H1 (cell line): ENCODE data around the gene USP10. TPM values are rescaled to one million over a fixed set of nuclear protein-coding genes. Genes with fewer than 3 reads are reported as not detected.

Experiments
- CTCF ChIA-PET: fragments of 300-600 bp; sonication (Branson Sonifier 250); formaldehyde crosslinking; loops from one replicate; lab custom pipeline; 2021; ENCODE audit not compliant: partially characterized antibody; lab: Charles Lee
- POLR2A ChIA-PET: fragments of 300-600 bp; sonication (Branson Sonifier 250); formaldehyde crosslinking; loops from one replicate; lab custom pipeline; 2021; ENCODE audit warnings: inconsistent platforms; ENCODE audit not compliant: partially characterized antibody; lab: Charles Lee
- DNase-seq, 2 experiments: peaks; one replicate each; pipeline versions ENCODE4 v3.0.0 to v3.0.0-alpha.2; 2010 to 2022; ENCODE audit warnings: low spot score in 2 of 2, low read depth in 1 of 2, mixed read lengths in 1 of 2
- FAIRE-seq: peaks from 2 replicates; lab custom pipeline; 2011; peaks lifted over from hg19 to GRCh38; lab: Jason Lieb, UNC
- H2AFZ ChIP-seq: 2 replicates; pipeline ENCODE4 v1.8.1; 2012; ENCODE audit warnings: low read length, inconsistent platforms
- H2AK5ac ChIP-seq: 2 replicates; pipeline ENCODE4 v1.6.1; 2013; ENCODE audit warnings: low read depth, low read length
- H2BK120ac ChIP-seq: replicated peaks from 2 replicates; pipeline ENCODE3; 2013; ENCODE audit warnings: low read depth, low read length, inconsistent platforms
- H2BK12ac ChIP-seq: 2 replicates; pipeline ENCODE4 v1.6.1; 2013; ENCODE audit warnings: low read depth, low read length
- H2BK15ac ChIP-seq: 2 replicates; pipeline ENCODE4 v1.6.1; 2013; ENCODE audit warnings: low read length
- H2BK20ac ChIP-seq: 2 replicates; pipeline ENCODE4 v1.6.1; 2013; ENCODE audit warnings: low read length
- H2BK5ac ChIP-seq: 2 replicates; pipeline ENCODE4 v1.6.1; 2013; ENCODE audit warnings: low read depth, low read length
- H3K14ac ChIP-seq: 2 replicates; pipeline ENCODE4 v1.6.1; 2013; ENCODE audit warnings: inconsistent platforms; ENCODE audit not compliant: insufficient read length
- H3K18ac ChIP-seq: 2 replicates; pipeline ENCODE4 v1.6.1; 2013; ENCODE audit warnings: low read length; ENCODE audit errors: extremely low read depth
- H3K23ac ChIP-seq: 2 replicates; pipeline ENCODE4 v1.6.1; 2013; ENCODE audit warnings: inconsistent platforms; ENCODE audit not compliant: insufficient read length
- H3K23me2 ChIP-seq: 2 replicates; pipeline ENCODE4 v1.6.1; 2013; ENCODE audit warnings: low read depth, low read length
- H3K27ac ChIP-seq: 2 replicates; pipeline ENCODE4 v1.6.1; 2011; ENCODE audit warnings: low read depth, low read length, inconsistent platforms
- H3K27me3 ChIP-seq, 4 experiments: replicated peaks in 1 of 4; 1 replicate in 1 of 4; 2 replicates in 3 of 4; pipeline versions ENCODE4 v1.6.1 to v1.8.1; 2011 to 2013; ENCODE audit warnings: low read length in 3 of 4, mild to moderate bottlenecking in 3 of 4, inconsistent platforms in 2 of 4, mixed read lengths in 2 of 4, moderate library complexity in 1 of 4; ENCODE audit not compliant: control insufficient read depth in 3 of 4, insufficient read depth in 3 of 4; ENCODE audit errors: extremely low read depth in 1 of 4
- H3K36me3 ChIP-seq, 4 experiments: 2 replicates each; pipeline versions ENCODE4 v1.6.1 to v1.8.1; 2011 to 2013; ENCODE audit warnings: mild to moderate bottlenecking in 4 of 4, low read length in 3 of 4, moderate library complexity in 2 of 4, control low read depth in 1 of 4, inconsistent platforms in 1 of 4; ENCODE audit not compliant: insufficient read depth in 4 of 4, control insufficient read depth in 2 of 4
- H3K4ac ChIP-seq: replicated peaks from 2 replicates; pipeline ENCODE3; 2013; ENCODE audit warnings: low read length, low read depth, mixed read lengths, inconsistent platforms; ENCODE audit not compliant: insufficient read length
- H3K4me1 ChIP-seq, 4 experiments: replicated peaks in 1 of 4; 1 replicate in 1 of 4; 2 replicates in 3 of 4; pipeline versions ENCODE4 v1.6.1 to v1.8.1; 2011 to 2013; ENCODE audit warnings: low read length in 3 of 4, inconsistent platforms in 2 of 4, mixed read lengths in 1 of 4; ENCODE audit not compliant: insufficient read depth in 4 of 4, control insufficient read depth in 3 of 4
- H3K4me2 ChIP-seq, 2 experiments: 2 replicates each; pipeline versions ENCODE4 v1.6.1 to v1.8.1; 2011 to 2013; ENCODE audit warnings: low read depth in 2 of 2, low read length in 2 of 2, control low read depth in 1 of 2, inconsistent platforms in 1 of 2, mild to moderate bottlenecking in 1 of 2; ENCODE audit not compliant: insufficient read depth in 1 of 2
- H3K4me3 ChIP-seq, 4 experiments: fragments of 200-600, 300-600 bp in 1 of 4; sonication (generic), shearing (Covaris generic), sonication (Bioruptor Twin) in 1 of 4; 2 replicates each; pipeline versions ENCODE4 v1.5.1 to v1.8.1; 2011 to 2016; ENCODE audit warnings: low read length in 4 of 4, low read depth in 3 of 4, control low read depth in 2 of 4, inconsistent platforms in 2 of 4, mild to moderate bottlenecking in 2 of 4, mixed read lengths in 1 of 4, moderate library complexity in 1 of 4; ENCODE audit not compliant: insufficient read depth in 2 of 4; ENCODE audit errors: extremely low read depth in 1 of 4
- H3K56ac ChIP-seq: replicated peaks from 2 replicates; pipeline ENCODE3; 2013; ENCODE audit warnings: low read depth, mild to moderate bottlenecking, mixed read lengths, low read length, inconsistent platforms; ENCODE audit not compliant: insufficient read length
- H3K79me1 ChIP-seq: 2 replicates; pipeline ENCODE4 v1.6.1; 2013; ENCODE audit warnings: low read depth, low read length, control low read depth
- H3K79me2 ChIP-seq, 2 experiments: 2 replicates each; pipeline versions ENCODE4 v1.6.1 to v1.8.1; 2012 to 2013; ENCODE audit warnings: low read length in 2 of 2, mild to moderate bottlenecking in 2 of 2, inconsistent platforms in 1 of 2; ENCODE audit not compliant: insufficient read depth in 2 of 2, control insufficient read depth in 1 of 2
- H3K9ac ChIP-seq, 4 experiments: replicated peaks in 1 of 4; 1 replicate in 1 of 4; 2 replicates in 3 of 4; pipeline versions ENCODE4 v1.6.1 to v1.8.1; 2011 to 2013; ENCODE audit warnings: low read depth in 3 of 4, low read length in 3 of 4, control low read depth in 2 of 4, mild to moderate bottlenecking in 2 of 4, moderate library complexity in 2 of 4, inconsistent platforms in 1 of 4; ENCODE audit errors: extremely low read depth in 1 of 4
- H3K9me3 ChIP-seq, 2 experiments: 2 replicates each; pipeline versions ENCODE4 v1.6.1 to v1.8.1; 2012 to 2013; ENCODE audit warnings: mild to moderate bottlenecking in 2 of 2, moderate library complexity in 2 of 2, control low read depth in 1 of 2, inconsistent platforms in 1 of 2, low read depth in 1 of 2, low read length in 1 of 2, mixed read lengths in 1 of 2; ENCODE audit not compliant: insufficient read depth in 2 of 2
- H4K20me1 ChIP-seq, 2 experiments: replicated peaks in 1 of 2; 2 replicates each; pipeline versions ENCODE3 to v1.8.1; 2011 to 2013; ENCODE audit warnings: inconsistent platforms in 2 of 2, low read length in 2 of 2, mild to moderate bottlenecking in 1 of 2; ENCODE audit not compliant: insufficient read depth in 2 of 2, control insufficient read depth in 1 of 2
- H4K5ac ChIP-seq: 2 replicates; pipeline ENCODE4 v1.6.1; 2013; ENCODE audit warnings: low read length, low read depth, mixed read lengths, inconsistent platforms; ENCODE audit not compliant: insufficient read length
- H4K8ac ChIP-seq: 2 replicates; pipeline ENCODE4 v1.8.0; 2013; ENCODE audit warnings: mild to moderate bottlenecking, moderate library complexity, low read length, inconsistent platforms; ENCODE audit not compliant: insufficient read depth; ENCODE audit errors: extremely low read depth
- H4K91ac ChIP-seq: replicated peaks from 2 replicates; pipeline ENCODE3; 2013; ENCODE audit warnings: low read length, mixed read lengths, inconsistent platforms; ENCODE audit not compliant: insufficient read length
- ASH2L ChIP-seq: fragments of 200-600, 300-600 bp; sonication (generic); IDR thresholded peaks from one replicate; pipeline ENCODE4 v1.7.1; 2017; ENCODE audit warnings: low read length
- EZH2 ChIP-seq: fragments of 200-600 bp; sonication (generic); IDR thresholded peaks from 2 replicates; pipeline ENCODE4 v1.7.1; 2012; ENCODE audit warnings: low read depth, mild to moderate bottlenecking, moderate library complexity, low read length, inconsistent platforms; ENCODE audit not compliant: severe bottlenecking
- HDAC2 ChIP-seq, 2 experiments: fragments of 300-600 bp in 1 of 2; sonication (generic) in 1 of 2; IDR thresholded peaks; 2 replicates each; pipeline ENCODE4 v1.6.1; 2011 to 2012; ENCODE audit warnings: low read depth in 2 of 2, low read length in 2 of 2, mild to moderate bottlenecking in 2 of 2, moderate library complexity in 2 of 2, borderline replicate concordance in 1 of 2, inconsistent platforms in 1 of 2
- KDM4A ChIP-seq: IDR thresholded peaks from one replicate; pipeline ENCODE4 v1.7.1; 2012; ENCODE audit warnings: low read depth, mild to moderate bottlenecking, moderate library complexity, low read length, inconsistent platforms; ENCODE audit not compliant: severe bottlenecking
- POLR2A ChIP-seq, 2 experiments: IDR thresholded peaks; 1 replicate in 1 of 2; 2 replicates in 1 of 2; pipeline ENCODE4 v1.6.1; 2011; ENCODE audit warnings: low read depth in 2 of 2, low read length in 2 of 2, mild to moderate bottlenecking in 2 of 2; ENCODE audit errors: control extremely low read depth in 1 of 2
- SIX5 ChIP-seq: IDR thresholded peaks from 2 replicates; pipeline ENCODE4 v1.6.1; 2011; ENCODE audit warnings: mild to moderate bottlenecking, low read depth, low read length
- SP2 ChIP-seq: IDR thresholded peaks from 2 replicates; pipeline ENCODE4 v1.6.1; 2012; ENCODE audit warnings: mild to moderate bottlenecking, low read length, inconsistent platforms
- TAF7 ChIP-seq: optimal IDR thresholded peaks from 2 replicates; pipeline ENCODE3; 2011; ENCODE audit warnings: low read depth, mild to moderate bottlenecking, inconsistent platforms, low read length, moderate library complexity, borderline replicate concordance
- TBP ChIP-seq: IDR thresholded peaks from 2 replicates; pipeline ENCODE4 v1.6.1; 2011; ENCODE audit warnings: low read depth, low read length, improper control_type of control experiment
- WGBS, 2 experiments: shearing (Covaris generic) in 1 of 2; methylation state at CpG; one replicate each; pipeline versions ENCODE4 v1.1.6 to v1.1.7; 2013 to 2015; ENCODE audit warnings: low lambda C conversion rate in 2 of 2, mixed read lengths in 2 of 2, inconsistent platforms in 1 of 2, low coverage in 1 of 2, missing lambda C conversion rate in 1 of 2; ENCODE audit not compliant: insufficient replicate concordance in 2 of 2, insufficient coverage in 1 of 2, insufficient read length in 1 of 2; ENCODE audit errors: extremely low coverage in 1 of 2, missing lambda C conversion rate in 1 of 2; 5-methylcytosine and 5-hydroxymethylcytosine counted together
- polyA plus RNA-seq, 7 experiments: library from polyadenylated mRNA; depleted of rRNA in 3 of 7; stranded (reverse) in 5 of 7; unstranded in 2 of 7; fragments of >200 nt in 5 of 7; fragments of 200-250 nt in 2 of 7; gene quantifications; 1 replicate in 5 of 7; 2 replicates in 1 of 7; 4 replicates in 1 of 7; pipeline versions ENCODE4 v1.2.1 to v1.2.3, GENCODE V29; 2011 to 2013; ENCODE audit warnings: missing spikeins in 2 of 7, mixed read lengths in 2 of 7
- total RNA-seq: library from RNA; stranded (reverse); fragmentation: NEBNext Ultra II Directional; extraction: Animal tissue kit (Norgen Biotek cat#: 25700); gene quantifications from 2 replicates; pipeline ENCODE4 v1.2.1, GENCODE V29; 2021
- TF ChIP-seq, protein P1 (sequence below), 3 experiments: IDR thresholded peaks; 1 replicate in 2 of 3; 2 replicates in 1 of 3; pipeline versions ENCODE4 v1.5.1 to v1.6.1; 2011; ENCODE audit warnings: low read length in 3 of 3, mild to moderate bottlenecking in 3 of 3, inconsistent platforms in 2 of 3, low read depth in 1 of 3, moderate library complexity in 1 of 3; ENCODE audit not compliant: insufficient read depth in 1 of 3; ENCODE audit errors: control extremely low read depth in 1 of 3

Gene USP10
- total and polyA plus RNA-seq, 2 of the 8 experiments (the other 6 are each of a cell fraction or from before 2014, with no cell fraction given) = 171 to 195 TPM

DNA sequence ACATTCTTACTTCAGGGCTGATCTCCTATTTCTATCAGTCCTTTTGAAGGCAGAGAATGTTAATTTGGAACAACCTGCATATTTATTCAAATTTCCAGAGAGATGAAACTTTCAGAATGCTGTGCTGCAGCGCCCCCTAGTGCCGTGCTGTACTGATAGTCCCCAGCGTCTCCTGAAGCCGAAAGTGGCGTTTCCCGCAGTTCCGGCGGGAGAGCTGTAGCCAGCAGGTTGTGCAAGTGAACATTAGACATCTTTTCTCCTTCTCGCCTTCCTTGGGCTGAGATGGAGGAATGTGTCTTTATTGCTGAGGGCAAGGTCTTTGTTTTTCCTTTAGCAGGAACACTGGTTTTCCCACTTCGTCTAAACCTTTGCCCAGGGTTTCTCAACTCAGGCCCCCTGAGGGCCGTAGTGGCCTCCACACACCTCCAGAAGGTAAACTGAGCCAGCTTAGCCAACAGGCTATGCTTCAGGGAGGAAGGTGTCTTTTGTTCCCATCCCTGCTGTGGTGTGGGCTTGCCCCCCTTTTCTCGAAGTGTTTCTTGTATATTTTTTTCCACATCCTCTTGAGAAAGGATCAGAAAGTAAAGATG lies 26.4 kb downstream of the USP10 start:
- Histone ChIP-seq H3K18ac (no peak overlapping the region), H3K27ac (no peak overlapping the region), H2BK15ac (no peak overlapping the region), H3K79me2 (peaks cover 9 to 97% of the 10 kb centered on the region in 2 experiments), H3K56ac (no peak overlapping the region), H3K4ac (no peak overlapping the region), H2BK20ac (no peak overlapping the region), H2AK5ac (0 out of 2 replicates have a peak overlapping the region, but pooled peaks have one; percentile 27), H2AFZ (no peak overlapping the region), H3K79me1 (no peaks in the 10 kb centered on the region; the same call in 1 of the 2 replicates), H4K8ac (no peak overlapping the region), H4K5ac (no peak overlapping the region), H4K91ac (no peak overlapping the region), H3K23me2 (no peaks in the 10 kb centered on the region), H3K9me3 (no peaks in the 10 kb centered on the region), H3K4me1 (peaks cover 5 to 20% (median 15%) of the 10 kb centered on the region in 4 experiments; a peak in 5 of 7 replicates), H3K36me3 (no peaks in the 10 kb centered on the region), H3K4me3 (peak overlapping the region in 1 of 4 experiments; percentile 37; a peak in 1 of 8 replicates), H2BK5ac (no peak overlapping the region), H3K9ac (no peak overlapping the region), H2BK12ac (no peak overlapping the region), H3K23ac (no peak overlapping the region), H3K27me3 (no peaks in the 10 kb centered on the region), H3K14ac (no peak overlapping the region), H3K4me2 (peak overlapping the region; percentile 1 to 36), H2BK120ac (no peak overlapping the region), H4K20me1 (peaks cover 32 to 37% of the 10 kb centered on the region in 2 experiments)
- peak; percentile 36 to 93 for DNase-seq
- CTCF ChIA-PET = interaction anchor here (0.6 to 9.0 kb wide), 56 partner anchors 12 to 492 kb away, joined by 3 to 120 read pairs (median 4); partner anchors contain the start of gene KLHL36
- POLR2A ChIA-PET = interaction anchor here (0.8 to 3.3 kb wide), 5 partner anchors 10 to 103 kb away, joined by 3 to 13 read pairs (median 6); no protein-coding TSS in a partner anchor
- FAIRE-seq = peak; percentile 7
- 26% methylated on average over 12 of the region's 12 CpGs; no CpG with 5 or more reads in 1 of the 2 experiments for WGBS, 2 experiments
- TF ChIP-seq ASH2L = no peak
- no peak for TF ChIP-seq KDM4A
- no peak for TF ChIP-seq SIX5
- no peak for TF ChIP-seq SP2
- TF ChIP-seq, protein P1, sequence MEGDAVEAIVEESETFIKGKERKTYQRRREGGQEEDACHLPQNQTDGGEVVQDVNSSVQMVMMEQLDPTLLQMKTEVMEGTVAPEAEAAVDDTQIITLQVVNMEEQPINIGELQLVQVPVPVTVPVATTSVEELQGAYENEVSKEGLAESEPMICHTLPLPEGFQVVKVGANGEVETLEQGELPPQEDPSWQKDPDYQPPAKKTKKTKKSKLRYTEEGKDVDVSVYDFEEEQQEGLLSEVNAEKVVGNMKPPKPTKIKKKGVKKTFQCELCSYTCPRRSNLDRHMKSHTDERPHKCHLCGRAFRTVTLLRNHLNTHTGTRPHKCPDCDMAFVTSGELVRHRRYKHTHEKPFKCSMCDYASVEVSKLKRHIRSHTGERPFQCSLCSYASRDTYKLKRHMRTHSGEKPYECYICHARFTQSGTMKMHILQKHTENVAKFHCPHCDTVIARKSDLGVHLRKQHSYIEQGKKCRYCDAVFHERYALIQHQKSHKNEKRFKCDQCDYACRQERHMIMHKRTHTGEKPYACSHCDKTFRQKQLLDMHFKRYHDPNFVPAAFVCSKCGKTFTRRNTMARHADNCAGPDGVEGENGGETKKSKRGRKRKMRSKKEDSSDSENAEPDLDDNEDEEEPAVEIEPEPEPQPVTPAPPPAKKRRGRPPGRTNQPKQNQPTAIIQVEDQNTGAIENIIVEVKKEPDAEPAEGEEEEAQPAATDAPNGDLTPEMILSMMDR (IDR thresholded peaks at IDR 0.05; ENCODE audit: control extremely low read depth in 1 of 3, insufficient read depth in 1 of 3, low read depth in 1 of 3, low read length in 3 of 3) = peak; percentile 81 to 93 (median 85)
- peak in 1 of 2 experiments; percentile 63; a peak in 1 of 4 replicates for TF ChIP-seq HDAC2 (IDR thresholded peaks at IDR 0.05; ENCODE audit: borderline replicate concordance in 1 of 2, low read depth in 2 of 2, low read length in 2 of 2)
- TF ChIP-seq TAF7 = no peak
- TF ChIP-seq EZH2 = no peak
- TF ChIP-seq POLR2A (IDR thresholded peaks at IDR 0.05; ENCODE audit: control extremely low read depth in 1 of 2, low read depth in 2 of 2, low read length in 2 of 2) = no peak
- no peak for TF ChIP-seq TBP
